HepG2 (cell line): ENCODE measurements around the gene ARAP1. TPM values are rescaled to one million over a fixed set of nuclear protein-coding genes. Genes with fewer than 3 reads are reported as not detected.

Experiments
- ATAC-seq: fragments of 200-7000 bp; cut with Tn5 transposase; 3 replicates; pipeline ENCODE4 v1.9.1; 2020; ENCODE audit warnings: mild to moderate bottlenecking, moderate library complexity
- BruUV-seq: library from RNA; stranded (reverse); fragments of 400-500 nt; replicated peaks from 2 replicates; lab custom pipeline; 2021; lab: Mats Ljungman, UMichigan
- CTCF ChIA-PET: fragments of 300-600 bp; formaldehyde crosslinking; extraction: SDS; loops from one replicate; lab custom pipeline; 2021; ENCODE audit warnings: low total read pairs, inconsistent platforms, low intra/inter-chr PET ratio; lab: Yijun Ruan, JAX
- POLR2A ChIA-PET: fragments of 350-600 bp; sonication (Branson Sonifier 250); formaldehyde crosslinking; loops from one replicate; lab custom pipeline; 2020; ENCODE audit warnings: antibody characterized with exemption, inconsistent platforms; lab: Yijun Ruan, JAX
- DNase-seq: peaks from one replicate; pipeline ENCODE4 v3.0.0-alpha.2; 2015; ENCODE audit warnings: low spot score
- FAIRE-seq: peaks from 3 replicates; lab custom pipeline; 2011; peaks lifted over from hg19 to GRCh38; lab: Jason Lieb, UNC
- H2AFZ ChIP-seq: one replicate; pipeline ENCODE4 v1.6.1; 2011; ENCODE audit warnings: low read length, inconsistent platforms
- H3K27ac ChIP-seq: fragments of 300-600 bp; 3 replicates; pipeline ENCODE4 v1.8.0; 2011; ENCODE audit warnings: mixed run types, mild to moderate bottlenecking, mixed read lengths, low read length, inconsistent platforms; ENCODE audit not compliant: insufficient read depth; ENCODE audit errors: extremely low read length
- H3K27me3 ChIP-seq, 2 experiments: fragments of 200-600 bp in 1 of 2; 2 replicates in 1 of 2; 3 replicates in 1 of 2; pipeline versions ENCODE4 v1.6.0 to v1.8.0; 2011; ENCODE audit warnings: low read length in 2 of 2, mild to moderate bottlenecking in 2 of 2, moderate library complexity in 2 of 2, inconsistent platforms in 1 of 2; ENCODE audit not compliant: insufficient read depth in 2 of 2, control insufficient read depth in 1 of 2
- H3K36me3 ChIP-seq, 2 experiments: fragments of 200-600 bp in 1 of 2; replicated peaks in 1 of 2; 2 replicates in 1 of 2; 3 replicates in 1 of 2; pipeline versions ENCODE4 v1.5.1 to v1.8.0; 2011; ENCODE audit warnings: low read length in 2 of 2, inconsistent platforms in 1 of 2; ENCODE audit not compliant: insufficient read depth in 2 of 2, control insufficient read depth in 1 of 2
- H3K4me1 ChIP-seq: 2 replicates; pipeline ENCODE4 v1.5.1; 2012; ENCODE audit warnings: low read length, inconsistent platforms; ENCODE audit not compliant: insufficient read depth
- H3K4me2 ChIP-seq: 2 replicates; pipeline ENCODE4 v1.6.0; 2011; ENCODE audit warnings: low read depth, low read length, inconsistent platforms
- H3K4me3 ChIP-seq, 3 experiments: fragments of 200-600 bp in 1 of 3; sonication (generic), shearing (Covaris generic) in 1 of 3; replicated peaks in 1 of 3; 2 replicates each; pipeline ENCODE4 v1.5.1; 2011 to 2016; ENCODE audit warnings: low read length in 3 of 3, inconsistent platforms in 2 of 3, low read depth in 2 of 3, mild to moderate bottlenecking in 2 of 3, control low read depth in 1 of 3, mixed read lengths in 1 of 3; ENCODE audit not compliant: insufficient read depth in 1 of 3
- H3K79me2 ChIP-seq: one replicate; pipeline ENCODE4 v1.6.1; 2011; ENCODE audit warnings: low read length, inconsistent platforms; ENCODE audit not compliant: insufficient read depth
- H3K9ac ChIP-seq: 2 replicates; pipeline ENCODE4 v1.6.0; 2011; ENCODE audit warnings: mild to moderate bottlenecking, low read depth, low read length, inconsistent platforms; ENCODE audit not compliant: insufficient read depth
- H3K9me3 ChIP-seq: 2 replicates; pipeline ENCODE4 v1.5.1; 2012; ENCODE audit warnings: mild to moderate bottlenecking, low read length
- H4K20me1 ChIP-seq: 2 replicates; pipeline ENCODE4 v1.6.0; 2011; ENCODE audit warnings: inconsistent platforms, mild to moderate bottlenecking, low read length, moderate library complexity; ENCODE audit not compliant: insufficient read depth
- AGO2 ChIP-seq: fragments of 200-400 bp; formaldehyde crosslinking; optimal IDR thresholded peaks from 2 replicates; pipeline ENCODE3; 2017; ENCODE audit warnings: mild to moderate bottlenecking, low read depth, low read length, moderate library complexity
- E2F1 ChIP-seq: sonication (generic); formaldehyde crosslinking; IDR thresholded peaks from 2 replicates; pipeline ENCODE4 v1.5.0; 2020; ENCODE audit warnings: missing genetic modification reagents
- ELK4 ChIP-seq: sonication (generic); formaldehyde crosslinking; IDR thresholded peaks from 2 replicates; pipeline ENCODE4 v1.9.0; 2021; ENCODE audit warnings: missing genetic modification reagents, borderline replicate concordance
- HOXA7 ChIP-seq: sonication (generic); formaldehyde crosslinking; IDR thresholded peaks from 2 replicates; pipeline ENCODE4 v1.8.1; 2022; ENCODE audit warnings: mild to moderate bottlenecking, missing genetic modification reagents, moderate library complexity
- MTF1 ChIP-seq: sonication (generic); formaldehyde crosslinking; IDR thresholded peaks from 2 replicates; pipeline ENCODE4 v1.5.0; 2020; ENCODE audit warnings: missing genetic modification reagents
- PCBP1 ChIP-seq: fragments of 200-400 bp; formaldehyde crosslinking; IDR thresholded peaks from 2 replicates; pipeline ENCODE4 v1.6.1; 2017; ENCODE audit warnings: mild to moderate bottlenecking, low read depth, low read length, borderline replicate concordance
- REL ChIP-seq: sonication (generic); formaldehyde crosslinking; conservative IDR thresholded peaks from 2 replicates; pipeline ENCODE4 v1.8.0; 2022; ENCODE audit warnings: mild to moderate bottlenecking, missing genetic modification reagents, moderate library complexity
- SALL2 ChIP-seq: sonication (generic); formaldehyde crosslinking; IDR thresholded peaks from 2 replicates; pipeline ENCODE4 v1.8.1; 2023; ENCODE audit warnings: mild to moderate bottlenecking, missing genetic modification reagents, inconsistent platforms
- SPEN ChIP-seq: sonication (generic); formaldehyde crosslinking; IDR thresholded peaks from 2 replicates; pipeline ENCODE4 v1.5.1; 2020; ENCODE audit warnings: low read depth, mild to moderate bottlenecking, missing genetic modification reagents
- SRSF1 ChIP-seq: fragments of 200-400 bp; formaldehyde crosslinking; optimal IDR thresholded peaks from 2 replicates; pipeline ENCODE3; 2017; ENCODE audit warnings: mild to moderate bottlenecking, low read depth, low read length, moderate library complexity
- ZNF547 ChIP-seq: sonication (generic); formaldehyde crosslinking; IDR thresholded peaks from 2 replicates; pipeline ENCODE4 v1.5.1; 2020; ENCODE audit warnings: mild to moderate bottlenecking, missing genetic modification reagents
- ZNF550 ChIP-seq: sonication (generic); formaldehyde crosslinking; IDR thresholded peaks from 2 replicates; pipeline ENCODE4 v1.4.0; 2020; ENCODE audit warnings: mild to moderate bottlenecking, missing genetic modification reagents, borderline replicate concordance
- WGBS: methylation state at CpG from one replicate; pipeline ENCODE4 v1.1.6; 2017; ENCODE audit warnings: low lambda C conversion rate; 5-methylcytosine and 5-hydroxymethylcytosine counted together
- in situ Hi-C: cut with HindIII; loops from 2 replicates; pipeline ENCODE4 v1.10.0; 2017; ENCODE audit warnings: low pct_unique_long_range_greater_than_20kb; ENCODE audit not compliant: extremely low pct_ligation_motif_present
- intact Hi-C: fragments of 100-400 bp; cut with micrococcal nuclease; formaldehyde crosslinking; loops from one replicate; pipeline ENCODE4 v1.10.0; 2022; ENCODE audit not compliant: unreplicated experiment
- polyA plus RNA-seq, 8 experiments: library from polyadenylated mRNA; depleted of rRNA in 3 of 8; stranded (reverse) in 7 of 8; unstranded in 1 of 8; fragments of >200 nt; fragmentation: Illumina TruSeq in 4 of 8; extraction: Trizol in 4 of 8; gene quantifications; 2 replicates each; pipeline versions ENCODE4 v1.2.1 to v1.2.3, GENCODE V29; 2011 to 2016; ENCODE audit warnings: low read depth in 4 of 8, missing spikeins in 1 of 8, mixed read lengths in 1 of 8; ENCODE audit not compliant: insufficient read depth in 1 of 8
- total RNA-seq, 5 experiments: library from RNA; depleted of rRNA; stranded (reverse); fragments of >200 nt; fragmentation: Illumina TruSeq; extraction: Trizol; gene quantifications; 2 replicates each; pipeline ENCODE4 v1.2.3, GENCODE V29; 2016; ENCODE audit warnings: low read depth in 1 of 5

ARAP1 gene
- total and polyA plus RNA-seq, 2 of the 13 experiments (the other 11 are each of a cell fraction or from before 2014, with no cell fraction given): 43.2 to 55.5 TPM

GRCh38 chr11:72709478-72710238 lies 42.5 kb downstream of the ARAP1 start:
- no peak for FAIRE-seq
- CTCF ChIA-PET: no interaction called here
- intact Hi-C loops: no loop called here

More at GRCh38 chr11:72709478-72710238, 42.5 kb downstream of the ARAP1 start:
- WGBS: over 99% methylated on average over 20 of the region's 20 CpGs
- H4K20me1 ChIP-seq: no peaks in the 10 kb centered on the region
- no TSS peak for BruUV-seq
- TF ChIP-seq PCBP1: 0 out of 2 replicates have a peak, but pooled peaks have one; percentile 23
- TF ChIP-seq SPEN (CRISPR knock-in tag): no peak
- TF ChIP-seq HOXA7 (CRISPR knock-in tag): no peak
- TF ChIP-seq AGO2: peak; percentile 35
- TF ChIP-seq E2F1 (CRISPR knock-in tag): no peak
- no peak for TF ChIP-seq REL (CRISPR knock-in tag)
- TF ChIP-seq SRSF1: no peak
- no peak for TF ChIP-seq ELK4 (CRISPR knock-in tag)
- TF ChIP-seq ZNF547: no peak
- TF ChIP-seq MTF1 (CRISPR knock-in tag): no peak
- TF ChIP-seq ZNF550 (CRISPR knock-in tag): no peak
- no peak for TF ChIP-seq SALL2
- no peaks in the 10 kb centered on the region for H3K4me1 ChIP-seq
- H3K27ac ChIP-seq: no peak overlapping the region
- no peak overlapping the region for H3K4me2 ChIP-seq
- peaks cover 53 to 87% of the 10 kb centered on the region in 2 experiments for H3K36me3 ChIP-seq
- no peak overlapping the region for H3K9ac ChIP-seq
- POLR2A ChIA-PET: no interaction called here
- H3K79me2 ChIP-seq: no peaks in the 10 kb centered on the region
- no peak for ATAC-seq
- H3K4me3 ChIP-seq: no peak overlapping the region
- no peaks in the 10 kb centered on the region for H3K27me3 ChIP-seq
- no peak for DNase-seq
- no peaks in the 10 kb centered on the region for H3K9me3 ChIP-seq
- in situ Hi-C loops: no loop called here
- H2AFZ ChIP-seq: no peak overlapping the region
